Stimulated activated effector memory CD8-positive, alpha-beta T cell treated with anti-CD3 and anti-CD28 coated beads, Interleukin-12 subunit alpha, Interleukin-12 subunit beta, amount 100 ng/mL, for 72 hours (primary cell): ENCODE measurements around the gene TMEM134.
"Not testable (repeated sequence)": the region's sequence is repeated elsewhere in the genome, so short reads cannot be mapped to it uniquely, and the experiment has no call there.

Experiments
- ATAC-seq: fragments of 150-1000 bp; cut with Tn5 transposase; 2 replicates; pipeline ENCODE4 v1.10.0; 2021
- DNase-seq, 2 donors: peaks; one replicate each; pipeline ENCODE4 v3.0.0; 2021 to 2022; ENCODE audit warnings: low spot score in 2 of 2
- H3K27ac Mint-ChIP-seq: one replicate; pipeline ENCODE4 v1.8.0; 2022; ENCODE audit warnings: mild to moderate bottlenecking, mixed read lengths
- H3K36me3 Mint-ChIP-seq: one replicate; pipeline ENCODE4 v1.8.0; 2022; ENCODE audit warnings: mild to moderate bottlenecking, mixed read lengths
- H3K4me1 Mint-ChIP-seq: one replicate; pipeline ENCODE4 v1.8.0; 2022; ENCODE audit warnings: mixed read lengths
- H3K4me3 Mint-ChIP-seq: one replicate; pipeline ENCODE4 v1.8.0; 2022; ENCODE audit warnings: mild to moderate bottlenecking, mixed read lengths
- H3K9me3 Mint-ChIP-seq: one replicate; pipeline ENCODE4 v1.8.0; 2022; ENCODE audit warnings: mixed read lengths

The TMEM134 gene

GRCh38 chr11:67434395-67434881, 34.6 kb downstream of the TMEM134 start:
- Mint-ChIP-seq H3K27ac (peak overlapping the region; percentile 94), H3K9me3 (no peaks in the 10 kb centered on the region), H3K4me3 (peak overlapping the region; percentile 95), H3K4me1 (peaks cover 61% of the 10 kb centered on the region), H3K36me3 (peaks cover 97% of the 10 kb centered on the region)
- ATAC-seq (peak; percentile 66), DNase-seq (peak in 1 of 2 donors; percentile 78)

GRCh38 chr11:67433536-67434394, 35.3 kb downstream of the TMEM134 start:
- H3K27ac Mint-ChIP-seq = peak overlapping the region; percentile 94
- H3K4me1 Mint-ChIP-seq = peaks cover 54% of the 10 kb centered on the region
- DNase-seq (peak in 1 of 2 donors; percentile 72), ATAC-seq (peak; percentile 42)
- peak overlapping the region; percentile 95 for H3K4me3 Mint-ChIP-seq
- peaks cover 97% of the 10 kb centered on the region for H3K36me3 Mint-ChIP-seq
- no peaks in the 10 kb centered on the region for H3K9me3 Mint-ChIP-seq

- H3K9me3 Mint-ChIP-seq = no peaks in the 10 kb centered on the region
- peaks cover 49% of the 10 kb centered on the region for H3K4me1 Mint-ChIP-seq
- H3K27ac Mint-ChIP-seq = peak overlapping the region; percentile 94
- DNase-seq = no peak
- peak overlapping the region; percentile 95 for H3K4me3 Mint-ChIP-seq
- no peak for ATAC-seq
- peaks cover 100% of the 10 kb centered on the region for H3K36me3 Mint-ChIP-seq
Measured at GRCh38 chr11:67432655-67433349, 36.2 kb downstream of the TMEM134 start.

- Mint-ChIP-seq H3K36me3 (peaks cover 94% of the 10 kb centered on the region), H3K4me3 (peak overlapping the region; percentile 4), H3K27ac (peak overlapping the region; percentile 94), H3K9me3 (no peaks in the 10 kb centered on the region), H3K4me1 (peaks cover 53% of the 10 kb centered on the region)
- DNase-seq (no peak), ATAC-seq (no peak)
Measured at GRCh38 chr11:67431346-67432249, 37.5 kb downstream of the TMEM134 start.

GRCh38 chr11:67429722-67430121, 39.3 kb downstream of the TMEM134 start:
- Mint-ChIP-seq H3K4me1 (peaks cover 55% of the 10 kb centered on the region), H3K27ac (peak overlapping the region; percentile 65), H3K36me3 (peaks cover 79% of the 10 kb centered on the region), H3K9me3 (no peaks in the 10 kb centered on the region), H3K4me3 (peak overlapping the region; percentile 42)
- ATAC-seq (no peak), DNase-seq (no peak)

- Mint-ChIP-seq H3K9me3 (no peaks in the 10 kb centered on the region), H3K4me1 (peaks cover 55% of the 10 kb centered on the region), H3K36me3 (peaks cover 77% of the 10 kb centered on the region), H3K4me3 (peak overlapping the region; percentile 89), H3K27ac (peak overlapping the region; percentile 92)
- DNase-seq (no peak), ATAC-seq (no peak)
Measured at GRCh38 chr11:67429038-67429668, 39.9 kb downstream of the TMEM134 start.

- peak; percentile 93 for ATAC-seq
- DNase-seq = peak; percentile 100
- Mint-ChIP-seq H3K36me3 (peaks cover 69% of the 10 kb centered on the region), H3K4me3 (peak within 1 kb of the TSS; percentile 89), H3K9me3 (no peaks in the 10 kb centered on the region), H3K27ac (peak within 1 kb of the TSS; percentile 92), H3K4me1 (peaks cover 46% of the 10 kb centered on the region)
Measured at GRCh38 chr11:67428052-67429001, 40.7 kb downstream of the TMEM134 start, which contains the start of gene RPS6KB2. Gene RPS6KB2, plus strand, starts transcription at chr11:67428494. Its CDS starts 52 bp downstream, at chr11:67428546.

GRCh38 chr11:67427364-67427859, 41.6 kb downstream of the TMEM134 start:
- peaks cover 64% of the 10 kb centered on the region for H3K36me3 Mint-ChIP-seq
- peak overlapping the region; percentile 92 for H3K27ac Mint-ChIP-seq
- H3K9me3 Mint-ChIP-seq = not testable (repeated sequence)
- DNase-seq (peak in 1 of 2 donors; percentile 62), ATAC-seq (peak; percentile 41)
- peaks cover 49% of the 10 kb centered on the region for H3K4me1 Mint-ChIP-seq
- H3K4me3 Mint-ChIP-seq = peak overlapping the region; percentile 89

- Mint-ChIP-seq H3K36me3 (peaks cover 36% of the 10 kb centered on the region), H3K9me3 (no peaks in the 10 kb centered on the region), H3K4me3 (no peak overlapping the region), H3K4me1 (peaks cover 57% of the 10 kb centered on the region), H3K27ac (peak overlapping the region; percentile 69)
- DNase-seq (no peak), ATAC-seq (no peak)
Measured at GRCh38 chr11:67423891-67424613, 45.0 kb downstream of the TMEM134 start.

- ATAC-seq (no peak), DNase-seq (no peak)
- Mint-ChIP-seq H3K9me3 (no peaks in the 10 kb centered on the region), H3K4me1 (peaks cover 63% of the 10 kb centered on the region), H3K4me3 (no peak overlapping the region), H3K27ac (no peak overlapping the region), H3K36me3 (peaks cover 31% of the 10 kb centered on the region)
Measured at GRCh38 chr11:67423466-67423865, 45.6 kb downstream of the TMEM134 start.

- ATAC-seq (no peak), DNase-seq (no peak)
- no peak overlapping the region for H3K27ac Mint-ChIP-seq
- peaks cover 65% of the 10 kb centered on the region for H3K4me1 Mint-ChIP-seq
- H3K4me3 Mint-ChIP-seq = peak overlapping the region; percentile 29
- H3K36me3 Mint-ChIP-seq = peaks cover 25% of the 10 kb centered on the region
- H3K9me3 Mint-ChIP-seq = no peaks in the 10 kb centered on the region
Measured at GRCh38 chr11:67422891-67423290, 46.2 kb downstream of the TMEM134 start.

GRCh38 chr11:67421430-67422031, 47.5 kb downstream of the TMEM134 start:
- ATAC-seq = no peak
- Mint-ChIP-seq H3K9me3 (no peaks in the 10 kb centered on the region), H3K27ac (peak overlapping the region; percentile 67), H3K4me1 (peaks cover 71% of the 10 kb centered on the region), H3K4me3 (peak overlapping the region; percentile 76), H3K36me3 (peaks cover 18% of the 10 kb centered on the region)
- DNase-seq = no peak
